ENCODE measurements around the gene TMEM250. TPM values are rescaled to one million over a fixed set of nuclear protein-coding genes. Genes with fewer than 3 reads are reported as not detected.
"Not testable (repeated sequence)": the region's sequence is repeated elsewhere in the genome, so short reads cannot be mapped to it uniquely, and the experiment has no call there.

TMEM250 gene
- total RNA-seq, 2 experiments from 2014 or later, result 6.5 to 7.9 TPM

DNA sequence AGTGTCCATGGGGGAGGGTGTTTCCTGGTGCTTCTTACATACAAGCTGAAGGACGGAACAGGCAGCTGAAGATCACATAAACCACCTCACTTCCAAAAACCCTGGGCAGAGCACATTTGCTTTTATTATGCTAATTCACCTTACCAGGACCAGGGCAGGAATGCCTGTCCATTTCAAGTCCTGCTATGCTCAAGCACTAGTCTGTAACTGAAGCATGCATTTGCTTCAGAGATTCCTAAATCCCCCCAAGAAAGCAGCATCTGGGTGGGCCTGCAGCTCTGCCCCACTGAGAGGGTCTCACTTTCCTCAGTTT is 14.2 kb downstream of the TMEM250 start:
- Histone ChIP-seq H3K4me3 (ENCODE audit: low read length) (no peak overlapping the region), H3K9me3 (ENCODE audit: control insufficient read depth in 1 of 2, insufficient read depth in 1 of 2, low read length in 2 of 2) (no peaks in the 10 kb centered on the region), H3K27ac (ENCODE audit: low read depth in 1 of 2, low read length in 2 of 2) (no peak overlapping the region), H3K27me3 (ENCODE audit: control insufficient read depth in 1 of 2, insufficient read depth in 2 of 2, low read length in 2 of 2) (no peaks in the 10 kb centered on the region), H3K4me1 (ENCODE audit: insufficient read depth, low read length) (peaks cover 51% of the 10 kb centered on the region), H3K36me3 (ENCODE audit: insufficient read depth, low read length) (no peaks in the 10 kb centered on the region)
- ChIA-PET POLR2A (no interaction called here), CTCF (no interaction called here)
- no peaks in the 10 kb centered on the region for H3K9me3 Mint-ChIP-seq
- no peaks in the 10 kb centered on the region for H3K36me3 Mint-ChIP-seq (ENCODE audit: low read depth)
- peaks cover 34% of the 10 kb centered on the region for H3K4me1 Mint-ChIP-seq (ENCODE audit: low read depth)
- H3K27ac Mint-ChIP-seq, result no peak overlapping the region
- ATAC-seq (ENCODE audit: poor library complexity) (no peak), DNase-seq (no peak)
- no peak overlapping the region for H3K4me3 Mint-ChIP-seq
- intact Hi-C loops (cut with DNase I, micrococcal nuclease), result no loop called here
- TF ChIP-seq, protein P1, sequence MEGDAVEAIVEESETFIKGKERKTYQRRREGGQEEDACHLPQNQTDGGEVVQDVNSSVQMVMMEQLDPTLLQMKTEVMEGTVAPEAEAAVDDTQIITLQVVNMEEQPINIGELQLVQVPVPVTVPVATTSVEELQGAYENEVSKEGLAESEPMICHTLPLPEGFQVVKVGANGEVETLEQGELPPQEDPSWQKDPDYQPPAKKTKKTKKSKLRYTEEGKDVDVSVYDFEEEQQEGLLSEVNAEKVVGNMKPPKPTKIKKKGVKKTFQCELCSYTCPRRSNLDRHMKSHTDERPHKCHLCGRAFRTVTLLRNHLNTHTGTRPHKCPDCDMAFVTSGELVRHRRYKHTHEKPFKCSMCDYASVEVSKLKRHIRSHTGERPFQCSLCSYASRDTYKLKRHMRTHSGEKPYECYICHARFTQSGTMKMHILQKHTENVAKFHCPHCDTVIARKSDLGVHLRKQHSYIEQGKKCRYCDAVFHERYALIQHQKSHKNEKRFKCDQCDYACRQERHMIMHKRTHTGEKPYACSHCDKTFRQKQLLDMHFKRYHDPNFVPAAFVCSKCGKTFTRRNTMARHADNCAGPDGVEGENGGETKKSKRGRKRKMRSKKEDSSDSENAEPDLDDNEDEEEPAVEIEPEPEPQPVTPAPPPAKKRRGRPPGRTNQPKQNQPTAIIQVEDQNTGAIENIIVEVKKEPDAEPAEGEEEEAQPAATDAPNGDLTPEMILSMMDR (IDR thresholded peaks at IDR 0.05), result no peak
- no peaks in the 10 kb centered on the region for H3K27me3 Mint-ChIP-seq

DNA sequence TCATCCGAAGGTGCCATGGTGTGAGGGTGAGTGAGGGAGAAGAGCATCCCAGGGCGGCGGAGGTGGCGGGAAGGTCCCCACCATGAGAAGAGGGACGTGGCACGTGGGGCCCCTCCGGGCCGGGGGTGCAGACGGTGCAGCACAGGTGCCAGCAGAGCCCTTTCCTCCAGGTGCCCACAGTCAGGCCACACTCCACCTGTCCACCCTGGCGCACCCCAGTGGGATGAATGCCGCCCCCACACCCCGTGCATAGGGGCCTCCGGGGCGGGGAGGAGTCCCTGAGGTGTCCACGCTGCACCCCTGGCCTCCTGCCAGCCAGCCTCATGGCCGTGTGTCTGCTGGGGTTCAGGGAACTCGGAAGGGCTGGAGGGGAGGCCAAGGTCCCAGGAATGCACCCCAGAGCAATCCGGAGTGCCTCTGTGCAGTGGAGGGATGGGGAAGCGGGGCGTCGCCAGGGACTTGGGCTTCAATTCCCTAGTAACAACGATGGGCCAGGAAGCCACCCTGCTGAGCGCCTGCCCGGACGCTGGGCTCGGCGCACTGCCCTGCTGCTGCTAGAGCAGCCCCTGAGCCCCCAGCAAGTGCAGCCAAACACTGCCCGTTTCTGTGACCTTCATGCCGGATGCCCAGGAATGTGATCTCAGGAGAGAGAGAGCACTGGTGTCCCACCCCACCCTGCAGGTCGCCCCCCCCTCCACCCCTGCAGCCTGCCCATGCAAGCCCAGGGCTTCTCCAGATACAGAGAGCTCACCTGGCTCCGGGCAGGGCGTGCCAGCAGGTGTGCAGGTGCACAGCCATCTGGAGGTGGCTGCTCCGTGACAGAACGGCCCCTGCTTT is 14.8 kb downstream of the TMEM250 start:
- no peak overlapping the region for H3K4me3 Mint-ChIP-seq
- no peaks in the 10 kb centered on the region for H3K27me3 ChIP-seq (ENCODE audit: control insufficient read depth in 1 of 2, insufficient read depth in 2 of 2, low read length in 2 of 2)

DNA sequence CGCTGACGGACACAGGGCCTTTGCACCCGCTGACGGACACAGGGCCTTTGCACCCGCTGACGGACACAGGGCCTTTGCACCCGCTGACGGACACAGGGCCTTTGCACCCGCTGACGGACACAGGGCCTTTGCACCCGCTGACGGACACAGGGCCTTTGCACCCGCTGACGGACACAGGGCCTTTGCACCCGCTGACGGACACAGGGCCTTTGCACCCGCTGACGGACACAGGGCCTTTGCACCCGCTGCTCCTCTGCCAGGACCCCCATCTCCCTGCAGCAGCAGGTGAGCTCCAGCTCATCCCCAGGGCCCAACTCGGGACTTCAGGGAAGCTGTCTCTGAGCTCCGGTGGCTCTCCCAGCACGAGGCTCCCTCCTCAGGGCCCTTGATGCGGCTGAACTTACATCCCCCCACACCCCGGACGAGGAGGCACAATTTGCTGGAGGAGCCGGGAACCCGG is 17.0 kb downstream of the TMEM250 start:
- H3K27ac Mint-ChIP-seq; POLR2A ChIA-PET; H3K36me3 ChIP-seq (ENCODE audit: insufficient read depth, low read length); intact Hi-C loops (cut with DNase I, micrococcal nuclease); H3K4me3 Mint-ChIP-seq; H3K9me3 Mint-ChIP-seq; DNase-seq; ATAC-seq (ENCODE audit: poor library complexity); CTCF ChIA-PET; H3K9me3 ChIP-seq (ENCODE audit: control insufficient read depth in 1 of 2, insufficient read depth in 1 of 2, low read length in 2 of 2); H3K27me3 ChIP-seq (ENCODE audit: control insufficient read depth in 1 of 2, insufficient read depth in 2 of 2, low read length in 2 of 2); H3K27me3 Mint-ChIP-seq; H3K36me3 Mint-ChIP-seq (ENCODE audit: low read depth); H3K27ac ChIP-seq (ENCODE audit: low read depth in 1 of 2, low read length in 2 of 2); H3K4me3 ChIP-seq (ENCODE audit: low read length): not testable (repeated sequence)
- peaks cover 12% of the 10 kb centered on the region for H3K4me1 Mint-ChIP-seq (ENCODE audit: low read depth)
- peaks cover 35% of the 10 kb centered on the region for H3K4me1 ChIP-seq (ENCODE audit: insufficient read depth, low read length)

More for the DNA sequence above, 14.8 kb downstream of the TMEM250 start:
- no peak for DNase-seq
- Mint-ChIP-seq H3K27me3 (no peaks in the 10 kb centered on the region), H3K36me3 (ENCODE audit: low read depth) (no peaks in the 10 kb centered on the region), H3K27ac (no peak overlapping the region), H3K4me1 (ENCODE audit: low read depth) (peaks cover 28% of the 10 kb centered on the region), H3K9me3 (no peaks in the 10 kb centered on the region)
- CTCF ChIA-PET, result no interaction called here
- TF ChIP-seq, protein P1 (IDR thresholded peaks at IDR 0.05), result no peak
- Histone ChIP-seq H3K36me3 (ENCODE audit: insufficient read depth, low read length) (no peaks in the 10 kb centered on the region), H3K4me3 (ENCODE audit: low read length) (no peak overlapping the region), H3K27ac (ENCODE audit: low read depth in 1 of 2, low read length in 2 of 2) (no peak overlapping the region), H3K9me3 (ENCODE audit: control insufficient read depth in 1 of 2, insufficient read depth in 1 of 2, low read length in 2 of 2) (no peaks in the 10 kb centered on the region), H3K4me1 (ENCODE audit: insufficient read depth, low read length) (peaks cover 50% of the 10 kb centered on the region)
- POLR2A ChIA-PET, result no interaction called here
- ATAC-seq (ENCODE audit: poor library complexity), result no peak
- intact Hi-C loops (cut with DNase I, micrococcal nuclease), result no loop called here

Data from CD4-positive, alpha-beta T cell (primary cell).